ENCODE measurements around the gene MYBPC3.

The MYBPC3 gene

GRCh38 chr11:47314992-47315391 is 37.5 kb downstream of the MYBPC3 start:
- no peak for DNase-seq

- DNase-seq = no peak
These were observed 44.3 kb downstream of the MYBPC3 start for GRCh38 chr11:47308050-47308823.

GRCh38 chr11:47306484-47306844 is 46.0 kb downstream of the MYBPC3 start:
- no peak for DNase-seq

- DNase-seq = no peak
These were observed 46.6 kb downstream of the MYBPC3 start for GRCh38 chr11:47305734-47306483.

- no peak for DNase-seq
These were observed 49.6 kb downstream of the MYBPC3 start for GRCh38 chr11:47302853-47303252.

- no peak for DNase-seq
These were observed 53.4 kb downstream of the MYBPC3 start for GRCh38 chr11:47299078-47299477.

GRCh38 chr11:47296045-47296444 is 56.5 kb downstream of the MYBPC3 start:
- no peak for DNase-seq

GRCh38 chr11:47295385-47295784 is 57.1 kb downstream of the MYBPC3 start:
- DNase-seq = no peak

GRCh38 chr11:47289856-47290255 is 62.6 kb downstream of the MYBPC3 start:
- DNase-seq = no peak

- DNase-seq = no peak
These were observed 64.4 kb downstream of the MYBPC3 start for GRCh38 chr11:47288066-47288465.

GRCh38 chr11:47285969-47286770 is 66.3 kb downstream of the MYBPC3 start:
- DNase-seq = no peak

GRCh38 chr11:47284151-47284550 is 68.4 kb downstream of the MYBPC3 start:
- no peak for DNase-seq

- DNase-seq = no peak
These were observed 70.0 kb downstream of the MYBPC3 start for GRCh38 chr11:47282462-47282861.

Measured in CD4-positive, alpha-beta T cell treated with Interleukin-10 for 1 hour (primary cell).